ENCODE data around the gene ARNT2. TPM values are rescaled to one million over a fixed set of nuclear protein-coding genes. Genes with fewer than 3 reads are reported as not detected.

The ARNT2 gene
- total RNA-seq, 1 experiment from 2014 or later = 16.8 TPM

DNA sequence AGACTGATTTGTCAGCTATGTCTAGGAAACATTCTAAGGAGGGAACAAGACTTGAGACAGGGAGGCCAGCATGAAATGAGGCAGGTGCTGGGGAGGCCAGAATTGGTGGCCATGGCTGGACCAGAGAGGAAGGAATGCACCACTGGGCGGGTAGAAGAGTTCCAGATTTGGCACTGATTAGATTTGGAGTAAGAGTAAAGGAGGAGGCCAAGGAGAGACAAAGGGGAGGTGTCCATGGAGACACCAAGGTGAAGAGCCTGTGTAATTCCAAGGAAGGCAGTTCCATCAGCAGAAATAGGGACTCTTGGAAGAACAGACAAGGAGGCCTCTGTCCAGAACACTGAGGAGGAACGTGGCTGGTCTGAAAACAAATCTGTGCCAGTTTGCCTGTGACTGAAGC is 1.8 kb downstream of the ARNT2 start:
- CTCF ChIA-PET = no interaction called here

DNA sequence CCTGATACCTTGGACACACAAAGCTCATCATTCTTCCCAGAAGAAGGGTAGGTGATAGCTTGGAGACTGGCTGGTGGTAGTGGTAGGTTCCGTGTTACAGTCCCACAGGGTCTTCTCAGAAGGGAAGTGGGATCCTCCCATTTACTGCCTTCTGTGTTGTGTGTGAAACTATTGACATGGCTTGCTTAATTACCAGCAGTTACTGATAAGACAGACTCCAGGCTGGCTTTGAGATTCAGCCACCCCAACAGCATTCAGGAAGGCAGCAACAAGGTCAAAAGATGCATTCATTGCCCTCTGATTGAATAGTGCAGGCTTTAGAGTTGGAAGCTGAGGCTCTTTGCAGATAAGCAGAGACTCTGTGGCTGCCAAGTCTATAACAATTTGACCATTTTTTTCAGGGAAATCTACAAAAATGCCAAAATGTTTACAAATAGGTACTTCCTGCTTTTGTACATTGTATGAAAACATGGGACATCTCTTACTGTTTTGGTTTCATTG is 7.7 kb downstream of the ARNT2 start:
- in situ Hi-C loops (cut with HindIII; ENCODE audit: low pct_unique_long_range_greater_than_20kb, low sequenced_read_pairs) (no loop called here), intact Hi-C loops (cut with micrococcal nuclease; ENCODE audit: unreplicated experiment) (no loop called here)
- Histone ChIP-seq H3K4me3 (ENCODE audit: low read depth in 2 of 2, low read length in 2 of 2) (no peak overlapping the region), H3K27me3 (ENCODE audit: control insufficient read depth, insufficient read depth, low read length) (peaks cover 11% of the 10 kb centered on the region; the same call in 1 of the 2 replicates), H3K27ac (ENCODE audit: low read length) (no peak overlapping the region), H3K4me1 (ENCODE audit: control insufficient read depth, insufficient read depth, low read length) (no peaks in the 10 kb centered on the region), H3K9me3 (ENCODE audit: control insufficient read depth, insufficient read depth, low read depth, low read length) (no peaks in the 10 kb centered on the region), H3K36me3 (ENCODE audit: control insufficient read depth, insufficient read depth, low read length) (no peaks in the 10 kb centered on the region)
- ATAC-seq = no peak
- ChIA-PET POLR2A (no interaction called here), CTCF (interaction anchor here (0.5 kb wide), 1 partner anchor 251 kb away, joined by 9 read pairs; no protein-coding TSS in a partner anchor)
- DNase-seq (ENCODE audit: low read depth, low spot score) = no peak
- BruUV-seq (replicated peaks) = no TSS peak
- TF ChIP-seq, protein P1, sequence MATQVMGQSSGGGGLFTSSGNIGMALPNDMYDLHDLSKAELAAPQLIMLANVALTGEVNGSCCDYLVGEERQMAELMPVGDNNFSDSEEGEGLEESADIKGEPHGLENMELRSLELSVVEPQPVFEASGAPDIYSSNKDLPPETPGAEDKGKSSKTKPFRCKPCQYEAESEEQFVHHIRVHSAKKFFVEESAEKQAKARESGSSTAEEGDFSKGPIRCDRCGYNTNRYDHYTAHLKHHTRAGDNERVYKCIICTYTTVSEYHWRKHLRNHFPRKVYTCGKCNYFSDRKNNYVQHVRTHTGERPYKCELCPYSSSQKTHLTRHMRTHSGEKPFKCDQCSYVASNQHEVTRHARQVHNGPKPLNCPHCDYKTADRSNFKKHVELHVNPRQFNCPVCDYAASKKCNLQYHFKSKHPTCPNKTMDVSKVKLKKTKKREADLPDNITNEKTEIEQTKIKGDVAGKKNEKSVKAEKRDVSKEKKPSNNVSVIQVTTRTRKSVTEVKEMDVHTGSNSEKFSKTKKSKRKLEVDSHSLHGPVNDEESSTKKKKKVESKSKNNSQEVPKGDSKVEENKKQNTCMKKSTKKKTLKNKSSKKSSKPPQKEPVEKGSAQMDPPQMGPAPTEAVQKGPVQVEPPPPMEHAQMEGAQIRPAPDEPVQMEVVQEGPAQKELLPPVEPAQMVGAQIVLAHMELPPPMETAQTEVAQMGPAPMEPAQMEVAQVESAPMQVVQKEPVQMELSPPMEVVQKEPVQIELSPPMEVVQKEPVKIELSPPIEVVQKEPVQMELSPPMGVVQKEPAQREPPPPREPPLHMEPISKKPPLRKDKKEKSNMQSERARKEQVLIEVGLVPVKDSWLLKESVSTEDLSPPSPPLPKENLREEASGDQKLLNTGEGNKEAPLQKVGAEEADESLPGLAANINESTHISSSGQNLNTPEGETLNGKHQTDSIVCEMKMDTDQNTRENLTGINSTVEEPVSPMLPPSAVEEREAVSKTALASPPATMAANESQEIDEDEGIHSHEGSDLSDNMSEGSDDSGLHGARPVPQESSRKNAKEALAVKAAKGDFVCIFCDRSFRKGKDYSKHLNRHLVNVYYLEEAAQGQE (IDR thresholded peaks at IDR 0.05; ENCODE audit: insufficient read depth in 1 of 2, low read depth in 2 of 2, low read length in 1 of 2) = no peak

More for the DNA sequence above, 1.8 kb downstream of the ARNT2 start:
- H3K9me3 ChIP-seq (ENCODE audit: control insufficient read depth, insufficient read depth, low read depth, low read length) = no peaks in the 10 kb centered on the region
- no TSS peak for BruUV-seq (replicated peaks)
- TF ChIP-seq TCF7L2 (IDR thresholded peaks at IDR 0.05; ENCODE audit: low read depth, low read length) (no peak), POLR2AphosphoS5 (IDR thresholded peaks at IDR 0.05; ENCODE audit: low read depth, low read length) (no peak)
- POLR2A ChIA-PET = no interaction called here
- no peak for ATAC-seq
- H3K27me3 ChIP-seq (ENCODE audit: control insufficient read depth, insufficient read depth, low read length) = peaks cover 33% of the 10 kb centered on the region
- in situ Hi-C loops (cut with HindIII; ENCODE audit: low pct_unique_long_range_greater_than_20kb, low sequenced_read_pairs) = no loop called here
- no peaks in the 10 kb centered on the region for H3K4me1 ChIP-seq (ENCODE audit: control insufficient read depth, insufficient read depth, low read length)
- no peak overlapping the region for H3K27ac ChIP-seq (ENCODE audit: low read length)
- intact Hi-C loops (cut with micrococcal nuclease; ENCODE audit: unreplicated experiment) = no loop called here
- no peaks in the 10 kb centered on the region for H3K36me3 ChIP-seq (ENCODE audit: control insufficient read depth, insufficient read depth, low read length)
- no peak for DNase-seq (ENCODE audit: low read depth, low spot score)
- no peak overlapping the region for H3K4me3 ChIP-seq (ENCODE audit: low read depth in 2 of 2, low read length in 2 of 2)

DNA sequence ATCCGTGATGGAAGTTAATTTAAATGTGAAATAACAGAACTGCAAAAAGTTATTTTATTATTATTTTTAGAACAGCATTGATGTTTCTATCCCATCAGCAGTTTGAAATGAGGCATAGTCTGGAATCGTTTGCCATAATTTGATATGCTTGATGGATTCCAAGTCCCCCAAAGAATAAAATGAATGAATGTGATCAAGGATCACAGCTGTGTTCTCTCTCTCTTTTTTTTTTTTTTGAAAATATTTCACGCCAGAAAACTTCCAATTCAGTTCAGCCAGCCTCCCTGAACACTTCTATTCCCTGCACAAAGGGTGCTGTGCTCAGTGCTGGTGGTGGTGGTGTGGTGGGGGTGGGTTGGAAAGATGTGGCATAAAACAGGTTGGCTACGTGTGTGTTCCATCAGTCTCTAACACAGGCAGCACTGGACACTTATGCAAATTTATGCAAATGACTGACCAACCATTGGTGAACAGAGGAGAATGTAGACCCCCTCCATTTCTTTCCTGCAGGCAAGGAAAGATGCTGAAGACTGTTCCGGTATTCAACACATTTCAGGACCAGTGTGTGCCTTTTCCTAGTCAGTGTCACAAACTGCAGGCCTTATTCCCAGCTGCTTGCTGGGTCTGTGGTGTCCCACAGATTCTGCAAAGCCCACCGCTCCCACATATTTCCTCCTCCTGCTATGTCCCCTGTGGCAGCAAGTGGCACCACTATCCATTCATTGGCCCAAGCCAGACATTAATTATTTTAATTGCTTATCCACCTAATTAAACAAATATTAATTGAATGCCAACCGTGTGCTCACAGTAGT is 10.6 kb downstream of the ARNT2 start:
- Histone ChIP-seq H3K4me3 (ENCODE audit: low read depth in 2 of 2, low read length in 2 of 2) (no peak overlapping the region), H3K4me1 (ENCODE audit: control insufficient read depth, insufficient read depth, low read length) (peaks cover 6% of the 10 kb centered on the region), H3K9me3 (ENCODE audit: control insufficient read depth, insufficient read depth, low read depth, low read length) (no peaks in the 10 kb centered on the region), H3K36me3 (ENCODE audit: control insufficient read depth, insufficient read depth, low read length) (no peaks in the 10 kb centered on the region), H3K27ac (ENCODE audit: low read length) (no peak overlapping the region), H3K27me3 (ENCODE audit: control insufficient read depth, insufficient read depth, low read length) (peaks cover 3% of the 10 kb centered on the region; the same call in 1 of the 2 replicates)
- DNase-seq (ENCODE audit: low read depth, low spot score) = no peak
- intact Hi-C loops (cut with micrococcal nuclease; ENCODE audit: unreplicated experiment) = no loop called here
- in situ Hi-C loops (cut with HindIII; ENCODE audit: low pct_unique_long_range_greater_than_20kb, low sequenced_read_pairs) = no loop called here
- no TSS peak for BruUV-seq (replicated peaks)
- POLR2A ChIA-PET = no interaction called here
- CTCF ChIA-PET = no interaction called here
- TF ChIP-seq POLR2AphosphoS5 (IDR thresholded peaks at IDR 0.05; ENCODE audit: low read depth, low read length) (no peak), TCF7L2 (IDR thresholded peaks at IDR 0.05; ENCODE audit: low read depth, low read length) (no peak), SIN3A (IDR thresholded peaks at IDR 0.05; ENCODE audit: borderline replicate concordance, insufficient read depth, low read depth, low read length) (no peak)
- TF ChIP-seq, protein P2, sequence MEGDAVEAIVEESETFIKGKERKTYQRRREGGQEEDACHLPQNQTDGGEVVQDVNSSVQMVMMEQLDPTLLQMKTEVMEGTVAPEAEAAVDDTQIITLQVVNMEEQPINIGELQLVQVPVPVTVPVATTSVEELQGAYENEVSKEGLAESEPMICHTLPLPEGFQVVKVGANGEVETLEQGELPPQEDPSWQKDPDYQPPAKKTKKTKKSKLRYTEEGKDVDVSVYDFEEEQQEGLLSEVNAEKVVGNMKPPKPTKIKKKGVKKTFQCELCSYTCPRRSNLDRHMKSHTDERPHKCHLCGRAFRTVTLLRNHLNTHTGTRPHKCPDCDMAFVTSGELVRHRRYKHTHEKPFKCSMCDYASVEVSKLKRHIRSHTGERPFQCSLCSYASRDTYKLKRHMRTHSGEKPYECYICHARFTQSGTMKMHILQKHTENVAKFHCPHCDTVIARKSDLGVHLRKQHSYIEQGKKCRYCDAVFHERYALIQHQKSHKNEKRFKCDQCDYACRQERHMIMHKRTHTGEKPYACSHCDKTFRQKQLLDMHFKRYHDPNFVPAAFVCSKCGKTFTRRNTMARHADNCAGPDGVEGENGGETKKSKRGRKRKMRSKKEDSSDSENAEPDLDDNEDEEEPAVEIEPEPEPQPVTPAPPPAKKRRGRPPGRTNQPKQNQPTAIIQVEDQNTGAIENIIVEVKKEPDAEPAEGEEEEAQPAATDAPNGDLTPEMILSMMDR (IDR thresholded peaks at IDR 0.05) = no peak
- TF ChIP-seq, protein P1 (IDR thresholded peaks at IDR 0.05; ENCODE audit: insufficient read depth in 1 of 2, low read depth in 2 of 2, low read length in 1 of 2) = no peak
- ATAC-seq = no peak
